ENCODE data around the gene RAPGEF2. TPM values are rescaled to one million over a fixed set of nuclear protein-coding genes. Genes with fewer than 3 reads are reported as not detected.
"Not testable (repeated sequence)": the region's sequence is repeated elsewhere in the genome, so short reads cannot be mapped to it uniquely, and the experiment has no call there.

RAPGEF2 gene
- total RNA-seq, 1 donor from 2014 or later, result 40.6 TPM

DNA sequence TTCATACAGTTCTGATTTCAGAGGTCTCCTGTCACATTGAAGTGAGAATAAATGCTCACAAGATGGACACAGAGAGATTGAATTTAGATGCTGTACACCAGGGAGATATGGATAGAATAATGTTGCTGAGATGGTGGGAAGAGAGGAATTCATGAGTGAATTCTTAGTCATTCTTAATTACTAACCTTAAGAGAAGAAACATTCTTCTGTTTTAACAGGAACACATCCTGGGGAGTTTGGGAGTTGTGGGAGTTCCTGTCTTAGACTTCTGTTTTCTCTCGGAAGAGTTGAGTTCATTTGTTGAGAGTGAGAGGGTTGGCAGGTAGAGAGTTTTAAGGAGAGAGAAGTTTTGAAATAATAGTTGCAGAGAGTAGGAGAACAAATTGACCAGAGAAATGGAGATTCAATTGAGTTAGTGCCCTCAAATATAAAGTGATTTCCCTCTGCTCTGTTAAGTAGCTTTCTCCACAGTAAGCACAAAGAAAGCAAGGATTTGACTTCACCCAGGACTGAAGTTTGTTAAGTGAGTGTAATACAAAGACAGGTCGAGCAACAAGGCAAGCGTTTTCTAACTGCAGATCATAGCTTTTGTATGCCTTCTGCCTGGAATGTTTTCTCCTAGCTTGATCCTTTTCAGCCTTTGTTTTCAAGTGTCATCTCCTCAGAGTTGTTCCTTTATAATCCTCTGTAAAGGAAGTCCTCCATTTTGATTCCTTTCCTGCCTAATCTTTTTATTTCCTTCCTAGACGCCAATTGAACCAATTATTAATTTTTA is 205.9 kb downstream of the RAPGEF2 start:
- no peaks in the 10 kb centered on the region for H3K27me3 Mint-ChIP-seq
- no peak overlapping the region for H3K4me3 Mint-ChIP-seq
- no peak for DNase-seq (ENCODE audit: extremely low spot score, unreplicated experiment)
- H3K27ac Mint-ChIP-seq, result no peak overlapping the region
- TF ChIP-seq CTCF (conservative IDR thresholded peaks at IDR 0.05), result no peak
- H3K36me3 Mint-ChIP-seq, result peaks cover 23% of the 10 kb centered on the region
- H3K9me3 Mint-ChIP-seq, result peaks cover 5% of the 10 kb centered on the region
- H3K4me1 Mint-ChIP-seq (ENCODE audit: unreplicated experiment), result peaks cover 6% of the 10 kb centered on the region

DNA sequence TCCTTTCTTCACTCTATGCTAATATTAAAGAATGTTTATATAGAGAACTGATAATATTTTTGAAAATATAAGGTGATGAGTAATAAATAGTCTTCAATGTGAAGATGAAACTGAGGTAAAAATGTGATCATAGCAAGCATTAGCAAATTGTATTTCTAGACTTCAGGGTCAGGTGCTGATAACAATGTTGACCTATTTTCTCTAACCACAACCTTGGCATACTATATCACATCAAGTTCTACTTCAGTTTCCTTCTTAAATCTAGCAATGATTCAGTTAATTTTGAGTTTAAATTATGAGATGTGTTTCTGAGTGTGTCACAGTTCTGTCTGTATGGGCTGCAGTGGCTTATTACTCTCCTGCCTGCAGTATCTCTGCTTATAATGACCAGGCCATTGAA is 209.4 kb downstream of the RAPGEF2 start:
- TF ChIP-seq CTCF (conservative IDR thresholded peaks at IDR 0.05), result no peak
- H3K4me1 Mint-ChIP-seq (ENCODE audit: unreplicated experiment), result peaks cover 6% of the 10 kb centered on the region
- H3K9me3 Mint-ChIP-seq, result no peaks in the 10 kb centered on the region
- no peak for DNase-seq (ENCODE audit: extremely low spot score, unreplicated experiment)
- no peak overlapping the region for H3K4me3 Mint-ChIP-seq
- peaks cover 22% of the 10 kb centered on the region for H3K36me3 Mint-ChIP-seq
- no peak overlapping the region for H3K27ac Mint-ChIP-seq
- H3K27me3 Mint-ChIP-seq, result no peaks in the 10 kb centered on the region

DNA sequence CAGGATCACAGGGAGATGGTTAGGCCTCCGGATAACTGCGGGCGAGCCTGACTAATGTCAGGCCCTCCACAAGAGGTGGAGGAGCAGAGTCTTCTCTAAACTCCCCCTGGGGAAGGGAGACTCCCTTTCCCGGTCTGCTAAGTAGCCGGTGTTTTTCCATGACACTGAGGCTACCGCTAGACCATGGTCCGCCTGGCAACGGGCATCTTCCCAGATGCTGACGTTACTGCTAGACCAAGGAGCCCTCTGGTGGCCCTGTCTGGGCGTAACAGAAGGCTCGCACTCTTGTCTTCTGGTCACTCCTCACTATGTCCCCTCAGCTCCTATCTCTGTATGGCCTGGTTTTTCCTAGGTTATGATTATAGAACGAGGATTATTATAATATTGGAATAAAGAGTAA is 213.0 kb downstream of the RAPGEF2 start:
- H3K27ac Mint-ChIP-seq; H3K9me3 Mint-ChIP-seq; H3K27me3 Mint-ChIP-seq; DNase-seq (ENCODE audit: extremely low spot score, unreplicated experiment); H3K4me3 Mint-ChIP-seq; H3K4me1 Mint-ChIP-seq (ENCODE audit: unreplicated experiment): not testable (repeated sequence)
- peak; percentile 53 for TF ChIP-seq CTCF (conservative IDR thresholded peaks at IDR 0.05)
- H3K36me3 Mint-ChIP-seq, result peaks cover 23% of the 10 kb centered on the region

- DNase-seq (ENCODE audit: extremely low spot score, unreplicated experiment), result no peak
- Mint-ChIP-seq H3K9me3 (no peaks in the 10 kb centered on the region), H3K4me3 (no peak overlapping the region), H3K27ac (no peak overlapping the region), H3K4me1 (ENCODE audit: unreplicated experiment) (no peaks in the 10 kb centered on the region), H3K36me3 (peaks cover 23% of the 10 kb centered on the region), H3K27me3 (no peaks in the 10 kb centered on the region)
- no peak for TF ChIP-seq CTCF (conservative IDR thresholded peaks at IDR 0.05)
Measured at GRCh38 chr4:159317203-159317602, 214.3 kb downstream of the RAPGEF2 start.

GRCh38 chr4:159319027-159319426 is 216.1 kb downstream of the RAPGEF2 start:
- TF ChIP-seq CTCF (conservative IDR thresholded peaks at IDR 0.05), result no peak
- Mint-ChIP-seq H3K36me3 (peaks cover 35% of the 10 kb centered on the region), H3K4me1 (ENCODE audit: unreplicated experiment) (no peaks in the 10 kb centered on the region), H3K9me3 (no peaks in the 10 kb centered on the region), H3K27me3 (no peaks in the 10 kb centered on the region), H3K27ac (no peak overlapping the region), H3K4me3 (no peak overlapping the region)
- DNase-seq (ENCODE audit: extremely low spot score, unreplicated experiment), result no peak

Data from type B pancreatic cell (in vitro differentiated cells).